NCI-H187 (cell line): ENCODE results near the gene DDX60.
"Not testable (repeated sequence)": the region's sequence is repeated elsewhere in the genome, so short reads cannot be mapped to it uniquely, and the experiment has no call there.

Experiments used
- DNase-seq, 2 experiments: peaks; one replicate each; lab custom pipeline; 2025; lab: John Stamatoyannopoulos, UW

DDX60 gene

DNA sequence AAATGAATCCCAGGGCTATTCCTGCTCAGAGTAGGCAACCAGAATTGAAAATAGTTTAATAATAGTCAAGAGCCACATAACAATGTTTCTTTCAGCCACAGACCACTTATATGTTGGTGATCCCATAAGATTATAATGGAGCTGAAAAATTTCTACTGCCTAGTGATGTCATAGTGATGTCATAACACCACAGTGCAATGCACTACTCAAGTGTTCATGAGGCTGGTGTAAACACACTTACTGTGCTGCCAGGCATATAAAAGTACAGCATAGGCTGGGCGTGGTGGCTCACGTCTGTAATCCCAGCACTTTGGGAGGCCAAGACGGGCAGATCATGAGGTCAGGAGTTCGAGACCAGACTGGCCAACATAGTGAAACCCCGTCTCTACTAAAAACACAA is 15.1 kb downstream of the DDX60 start:
- DNase-seq = not testable (repeated sequence)

DNA sequence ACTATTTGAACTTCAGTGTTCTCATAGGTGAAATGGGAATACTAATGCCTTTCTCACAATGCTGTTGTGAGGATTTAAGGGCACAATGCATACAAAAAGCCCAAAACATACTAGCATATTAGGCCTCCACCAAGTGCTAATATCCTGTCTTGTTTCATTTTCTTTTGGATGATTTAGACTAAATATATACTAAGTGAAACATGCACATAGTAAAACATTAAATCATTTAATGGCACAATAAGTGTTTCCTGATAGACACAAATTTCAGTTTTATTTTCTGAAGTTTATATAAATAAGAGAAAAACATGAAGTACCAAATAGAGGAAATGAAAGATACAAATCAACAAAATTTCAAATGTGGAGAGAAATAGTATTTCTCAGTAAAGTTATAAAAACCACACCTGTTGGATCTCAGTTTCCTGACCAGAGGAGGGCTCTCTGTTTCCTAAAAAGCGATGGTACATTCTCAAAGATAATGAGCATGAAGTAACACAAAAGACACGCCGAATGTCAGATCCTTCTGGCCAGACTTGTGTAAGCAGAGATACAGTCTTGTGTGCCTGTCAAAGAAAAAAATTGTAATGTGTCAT is 25.1 kb downstream of the DDX60 start:
- no peak for DNase-seq

DNA sequence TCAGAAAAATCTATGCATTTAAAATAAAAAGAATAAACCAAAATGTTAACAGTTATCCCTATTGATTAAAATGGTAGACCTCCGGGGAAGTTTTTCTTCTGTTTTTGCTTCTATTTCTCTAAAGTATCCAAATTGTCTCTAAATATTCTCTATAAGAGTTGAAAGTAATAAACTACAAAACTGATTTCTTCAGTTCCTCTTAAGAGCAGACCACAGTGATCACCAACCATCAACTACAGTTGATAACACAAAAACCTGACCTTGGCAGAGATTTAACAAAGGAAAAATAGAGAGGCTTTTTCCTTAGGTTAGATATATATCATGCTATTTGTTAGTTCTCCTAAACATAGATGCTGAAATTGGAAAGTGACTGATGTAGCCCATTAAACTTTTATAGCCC is 27.3 kb downstream of the DDX60 start:
- DNase-seq = no peak

DNA sequence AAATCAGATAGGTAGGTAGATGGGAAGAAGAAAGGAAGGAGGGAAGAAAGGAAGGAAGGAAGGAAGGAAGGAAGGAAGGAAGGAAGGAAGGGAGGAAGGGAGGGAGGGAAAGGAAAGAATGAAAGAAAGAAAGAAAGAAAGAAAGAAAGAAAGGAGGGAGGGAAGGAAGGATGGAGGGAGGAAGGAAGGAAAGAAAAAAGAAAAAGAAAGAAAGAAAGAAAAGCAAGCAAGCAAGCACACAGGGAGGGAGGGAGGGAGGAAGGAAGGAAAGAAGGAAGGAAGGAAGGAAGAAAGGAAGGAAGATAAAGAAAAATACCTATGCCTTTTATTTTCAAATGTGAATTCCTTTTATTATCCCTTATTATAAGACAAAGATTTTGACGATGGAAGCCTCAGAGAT is 32.7 kb downstream of the DDX60 start:
- DNase-seq = not testable (repeated sequence)

DNA sequence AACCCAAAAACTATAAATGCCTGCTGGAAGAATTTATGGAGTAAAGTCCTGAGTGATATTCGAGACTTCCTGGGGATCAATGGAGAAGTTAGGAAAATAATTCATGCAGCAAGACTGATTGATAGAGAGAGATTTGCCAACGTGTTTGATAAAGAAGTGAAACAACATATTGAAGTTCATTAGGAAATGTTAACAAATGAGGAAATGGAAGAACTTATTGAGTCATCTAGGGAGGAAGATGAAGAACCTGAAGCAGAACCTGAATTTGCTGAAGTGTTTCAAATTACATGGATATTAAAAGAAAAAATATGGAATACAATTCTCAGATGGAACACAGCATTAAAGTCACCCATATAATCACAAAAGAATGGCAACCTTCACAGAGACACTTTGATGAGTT is 39.0 kb downstream of the DDX60 start:
- DNase-seq = no peak

DNA sequence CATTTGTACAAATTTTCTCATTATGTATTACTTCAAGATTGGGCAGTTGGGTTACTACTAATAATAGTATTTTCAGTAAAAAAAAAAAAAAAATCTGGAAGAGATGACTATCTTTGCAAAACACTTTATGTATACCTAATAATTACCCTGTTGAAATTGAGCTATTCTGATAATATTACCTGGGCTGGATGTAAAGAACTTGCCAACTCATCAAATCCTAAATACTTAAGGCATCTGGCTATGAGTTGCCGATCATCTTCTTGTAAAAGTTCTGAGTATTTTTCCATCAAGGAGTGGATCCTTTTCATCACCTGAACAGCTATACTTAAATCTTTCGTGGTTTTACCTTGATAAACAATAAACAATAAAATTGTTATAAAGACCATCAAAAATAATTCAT is 42.7 kb downstream of the DDX60 start:
- no peak for DNase-seq

DNA sequence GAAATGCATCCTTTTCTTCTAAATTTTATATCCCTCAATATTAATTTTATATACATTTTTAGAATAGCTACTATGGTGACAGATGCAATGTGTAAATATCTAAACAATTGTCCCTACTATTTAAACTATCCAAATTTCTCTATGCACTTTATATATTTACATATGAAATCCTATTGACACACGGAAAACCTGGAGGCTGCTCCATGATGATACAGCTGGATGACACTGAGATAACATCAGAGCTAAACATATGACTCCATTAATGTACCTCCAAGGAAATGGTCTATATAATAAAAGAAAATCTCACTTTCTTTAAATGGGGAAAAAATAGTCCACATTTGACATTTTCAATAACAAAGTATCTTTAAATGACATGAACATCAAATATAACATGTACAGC is 43.7 kb downstream of the DDX60 start:
- no peak for DNase-seq

DNA sequence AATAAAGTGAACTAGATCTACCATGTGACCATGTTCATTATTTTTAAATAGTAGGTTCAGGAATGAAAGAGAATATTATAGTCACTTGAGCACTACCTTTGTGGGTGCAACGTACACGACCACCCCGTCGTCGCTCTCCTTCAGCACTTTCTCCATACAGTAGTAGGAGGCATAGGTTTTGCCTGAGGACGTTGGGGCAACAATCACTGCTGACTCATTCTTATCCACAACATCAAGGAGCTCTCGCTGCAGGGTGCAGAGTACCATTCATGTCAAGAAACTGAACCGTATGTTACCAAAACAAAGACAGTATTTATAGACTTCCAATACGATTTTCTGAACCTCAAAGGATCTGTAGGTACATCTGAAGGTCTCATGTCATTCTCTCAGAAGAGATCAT is 44.7 kb downstream of the DDX60 start:
- DNase-seq = no peak

DNA sequence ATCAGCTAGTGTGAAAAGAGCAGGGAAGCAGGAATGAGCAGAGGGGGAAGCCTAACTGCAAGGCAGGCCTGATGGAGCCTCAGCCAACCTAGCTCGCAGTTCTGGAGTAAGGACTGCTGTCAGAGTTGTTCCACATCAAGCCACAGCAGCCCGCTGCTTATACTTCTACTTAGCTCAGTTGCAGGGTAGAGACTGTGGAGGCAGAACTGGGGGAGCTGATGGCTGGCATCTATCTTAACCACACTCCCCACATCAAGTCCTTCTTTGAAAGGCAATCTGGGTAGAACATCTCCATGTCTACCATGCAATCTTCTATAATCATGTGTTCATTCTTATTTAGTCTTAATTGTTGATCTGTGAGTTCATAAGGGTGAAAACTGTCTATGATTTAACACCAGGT is 46.1 kb downstream of the DDX60 start:
- DNase-seq = no peak

DNA sequence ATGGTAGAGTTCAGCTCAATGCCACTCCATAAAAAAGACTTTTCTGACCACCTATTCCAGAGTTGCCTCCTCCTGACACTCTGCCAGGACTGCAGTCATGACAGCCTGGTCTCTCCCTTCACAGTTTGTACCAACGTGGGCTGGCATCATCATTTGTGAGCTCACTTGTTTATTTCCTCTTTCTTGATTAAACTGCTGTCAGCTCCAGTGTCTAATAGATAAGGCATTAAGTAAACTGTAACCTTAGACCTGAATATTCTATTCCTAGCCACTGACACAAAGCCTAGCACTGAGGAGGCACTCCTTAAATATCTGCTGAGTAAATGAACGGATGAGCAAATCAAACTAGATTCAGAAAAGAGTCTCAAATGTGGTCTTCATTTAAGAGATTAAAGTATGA is 48.7 kb downstream of the DDX60 start:
- no peak for DNase-seq

DNA sequence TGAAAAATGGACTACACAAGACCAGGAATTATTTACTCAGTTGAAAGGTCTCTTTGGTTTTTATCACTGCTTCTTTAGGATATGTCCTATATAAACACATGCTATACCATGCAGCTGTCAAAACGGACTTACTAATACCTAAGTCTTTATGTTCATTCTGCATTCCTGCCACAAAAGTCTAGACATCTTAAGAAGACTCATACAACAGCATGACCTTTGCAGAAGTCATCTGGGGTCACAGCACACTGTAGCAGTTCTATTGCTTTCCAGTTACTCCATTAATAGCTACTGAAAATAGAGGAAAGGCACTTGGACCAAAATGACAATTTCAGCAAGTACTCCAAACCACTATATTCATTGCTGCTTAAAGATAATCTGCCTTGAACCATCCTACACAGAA is 53.2 kb downstream of the DDX60 start:
- no peak for DNase-seq

DNA sequence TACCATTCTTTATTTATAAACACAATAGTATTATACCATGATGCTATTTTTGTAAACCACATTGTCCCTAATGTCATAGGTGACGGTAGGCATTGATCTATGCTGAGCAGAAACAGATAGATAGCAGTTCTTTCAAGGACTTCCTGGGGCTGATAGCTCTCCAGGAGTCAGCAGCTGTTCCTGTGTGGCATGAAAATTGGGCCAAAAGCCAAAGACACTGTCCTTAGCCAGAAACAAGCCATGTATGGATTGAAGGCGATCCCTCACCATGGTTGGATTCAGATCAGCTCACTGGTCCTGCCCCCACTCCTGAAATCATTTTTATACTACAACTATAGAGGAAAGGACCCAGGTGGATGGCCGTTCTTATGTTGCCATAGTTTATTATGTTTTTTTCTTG is 53.6 kb downstream of the DDX60 start:
- no peak for DNase-seq

DNA sequence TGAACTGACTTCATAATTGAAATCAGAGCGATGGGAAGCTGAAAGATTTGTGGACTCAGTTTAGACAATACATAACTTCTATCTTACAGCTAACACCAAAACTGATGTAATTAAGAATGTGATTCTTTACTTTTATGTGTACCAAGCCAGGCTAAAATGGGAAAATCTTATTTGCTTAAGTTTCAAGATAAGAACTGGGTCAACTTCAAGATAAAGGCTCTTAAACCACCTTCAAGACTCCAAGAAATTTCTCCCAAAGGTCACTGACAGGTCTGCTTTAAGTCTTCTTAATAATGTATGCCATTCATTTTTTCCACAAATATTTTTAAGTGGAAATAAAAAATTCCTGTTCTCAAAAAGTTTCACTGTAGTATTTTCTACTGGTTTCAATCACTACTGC is 55.5 kb downstream of the DDX60 start:
- no peak for DNase-seq

DNA sequence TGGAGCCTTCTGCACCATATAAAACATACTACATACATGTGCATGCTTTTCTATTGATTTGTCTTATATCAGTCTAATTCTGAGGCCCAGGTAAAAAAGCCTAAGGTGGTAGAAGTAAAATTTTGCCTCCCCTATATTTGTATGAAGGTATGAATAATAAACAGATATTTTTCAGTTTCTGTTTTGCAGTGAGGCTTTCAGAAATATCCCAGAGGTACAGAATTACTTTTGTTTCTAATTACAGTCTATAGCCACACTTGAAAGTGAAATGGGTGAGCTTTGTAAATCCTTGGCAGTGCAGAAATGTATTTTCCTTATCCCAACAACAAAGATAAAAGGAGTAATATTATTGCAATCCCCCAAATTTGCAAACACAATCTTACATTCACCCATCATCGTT is 59.5 kb downstream of the DDX60 start:
- DNase-seq = no peak

DNA sequence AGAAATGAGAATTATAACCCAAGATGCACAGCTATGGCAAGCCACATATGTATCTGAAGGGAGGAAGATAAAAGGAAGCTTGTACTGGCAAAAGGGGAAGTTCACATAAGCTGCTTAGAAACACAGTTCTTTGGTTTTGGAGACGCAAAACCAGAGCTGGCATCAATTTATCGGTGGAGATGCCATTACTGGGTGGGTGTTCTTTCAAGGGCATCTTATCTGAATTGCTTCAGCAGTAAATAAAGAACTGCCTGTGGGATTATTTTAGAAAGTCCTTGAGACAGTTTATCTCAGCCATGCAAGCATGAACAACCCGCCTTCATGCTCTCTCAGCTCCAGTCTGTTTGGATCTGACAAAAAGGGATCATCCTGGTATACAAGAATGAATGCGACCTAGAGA is 60.8 kb downstream of the DDX60 start:
- DNase-seq = no peak

DNA sequence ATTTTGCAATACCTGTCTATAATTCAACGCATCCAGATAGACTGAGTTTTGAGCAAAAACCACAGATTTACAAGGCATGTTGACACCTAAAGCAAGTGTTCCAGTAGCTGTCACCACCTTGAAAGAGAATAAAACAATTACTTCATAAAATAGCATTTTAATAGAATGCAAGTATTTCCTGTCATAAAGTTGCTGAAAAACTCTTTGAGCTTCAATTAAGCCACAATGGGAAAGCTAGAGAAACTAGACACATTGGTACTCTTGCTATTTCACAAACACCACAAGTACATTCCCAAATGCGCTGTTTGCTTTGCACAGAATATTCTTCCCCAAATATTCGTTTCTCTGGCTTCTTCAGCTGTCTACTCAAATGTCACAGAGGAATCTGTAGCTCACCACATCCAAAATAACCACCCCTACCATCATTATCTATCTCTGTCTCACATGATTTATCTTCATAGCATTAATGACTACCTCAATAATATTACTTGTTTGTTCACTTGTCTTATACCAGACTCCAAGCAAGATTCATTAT is 70.3 kb downstream of the DDX60 start:
- no peak for DNase-seq

DNA sequence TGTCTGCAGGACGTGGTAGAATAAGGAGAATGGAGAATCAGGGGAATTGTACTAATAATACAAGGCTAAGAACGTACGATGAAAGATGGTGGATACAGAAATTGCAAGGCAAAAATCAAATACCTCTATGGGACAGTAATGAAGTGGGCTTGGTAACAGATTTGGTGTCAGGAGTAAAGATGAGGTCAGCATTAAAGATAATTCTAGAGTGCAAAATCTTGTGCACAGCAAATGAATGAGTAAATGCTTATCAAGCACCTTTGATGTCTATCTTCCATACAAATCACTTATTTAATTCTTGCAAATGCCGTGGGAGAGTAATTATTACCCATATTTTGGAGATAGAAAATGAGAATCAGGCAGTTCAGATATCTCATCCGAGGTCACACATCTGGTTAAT is 70.9 kb downstream of the DDX60 start:
- DNase-seq = no peak

DNA sequence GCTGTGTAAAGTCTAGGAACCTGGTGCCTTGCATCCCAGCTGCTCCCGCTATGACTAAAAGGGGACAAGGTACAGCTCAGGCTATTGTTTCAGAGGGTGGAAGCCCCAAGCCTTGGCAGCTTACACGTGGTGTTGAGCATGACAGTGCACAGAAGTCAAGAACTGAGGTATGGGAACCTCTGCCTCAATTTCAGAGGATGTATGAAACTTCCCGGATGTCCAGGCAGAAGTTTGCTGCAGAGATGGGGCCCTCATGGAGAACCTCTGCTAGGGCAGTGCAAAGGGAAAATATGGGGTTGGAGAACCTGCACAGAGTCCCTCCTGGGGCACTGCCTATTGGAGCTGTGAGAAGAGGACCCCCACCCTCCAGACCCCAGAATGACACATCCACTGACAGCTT is 76.6 kb downstream of the DDX60 start:
- DNase-seq = no peak

DNA sequence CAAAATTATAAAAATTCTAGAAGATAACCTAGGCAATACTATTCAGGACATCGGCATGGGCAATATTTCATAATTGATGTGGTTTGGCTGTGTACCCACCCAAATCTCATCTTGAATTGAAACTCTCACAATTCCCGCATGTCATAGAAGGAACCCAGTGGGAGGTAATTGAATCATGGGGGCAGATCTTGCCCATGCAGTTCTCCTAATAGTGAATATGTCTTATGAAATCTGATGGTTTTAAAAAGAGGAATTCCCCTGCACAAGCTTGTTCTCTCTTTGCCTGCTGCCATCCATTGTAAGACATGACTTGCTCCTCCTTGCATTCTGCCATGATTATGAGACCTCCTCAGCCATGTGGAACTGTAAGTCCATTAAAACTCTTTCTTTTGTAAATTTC is 77.7 kb downstream of the DDX60 start:
- no peak for DNase-seq

DNA sequence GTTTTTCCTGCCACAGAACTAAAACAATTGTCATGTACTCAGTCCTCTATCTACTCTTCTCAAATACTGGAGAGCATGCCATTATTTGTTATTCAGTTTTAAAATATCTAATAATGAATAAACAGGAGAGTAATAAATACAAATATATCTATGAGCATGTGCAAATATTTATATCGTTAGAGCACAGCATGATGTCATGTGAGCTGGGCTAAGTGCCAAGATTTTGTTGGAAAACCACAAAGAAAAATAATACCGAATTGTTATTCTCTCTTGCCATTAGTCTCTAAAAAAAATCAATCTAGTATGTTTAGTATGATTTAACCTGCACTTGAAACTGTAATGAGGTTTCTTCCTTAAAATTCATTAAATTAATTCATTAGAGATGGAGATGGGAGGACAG is 97.3 kb downstream of the DDX60 start:
- no peak for DNase-seq

DNA sequence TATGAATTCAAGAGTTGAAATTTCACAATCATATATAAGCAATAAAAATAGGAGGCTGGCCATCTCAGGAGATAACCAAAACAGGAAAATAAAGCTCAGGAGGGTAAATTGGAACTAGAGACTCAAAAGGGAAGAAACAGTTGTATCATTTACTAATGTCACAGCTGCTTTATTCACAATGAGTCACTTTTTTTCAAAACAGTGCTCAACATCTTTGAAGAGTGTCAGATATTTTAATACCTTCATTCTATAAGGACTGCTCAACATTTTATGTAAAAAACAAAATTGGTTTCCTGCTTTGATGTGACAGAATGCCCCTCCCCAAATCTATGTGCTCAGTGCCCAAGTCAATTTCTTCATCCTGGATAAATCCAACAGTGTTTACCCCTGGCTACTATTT is 97.7 kb downstream of the DDX60 start:
- no peak for DNase-seq

DNA sequence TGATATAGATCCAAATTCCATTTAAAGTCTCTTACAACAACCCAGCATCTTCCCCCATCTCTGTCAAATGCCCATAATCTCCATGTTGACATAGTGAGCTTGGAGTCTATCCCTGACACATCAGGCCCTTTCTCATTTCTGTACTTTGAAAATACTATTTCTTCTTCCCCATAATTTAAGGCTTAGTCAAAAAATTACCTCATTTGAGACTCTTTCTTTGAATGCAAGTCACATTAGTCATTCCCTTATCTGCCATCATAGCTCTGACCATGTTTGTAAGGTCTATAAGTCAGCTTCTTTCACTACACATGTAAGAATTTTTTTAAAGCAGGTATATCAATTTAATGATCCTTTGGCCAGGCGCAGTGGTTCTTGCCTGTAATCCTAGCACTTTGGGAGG is 99.9 kb downstream of the DDX60 start:
- DNase-seq = no peak

DNA sequence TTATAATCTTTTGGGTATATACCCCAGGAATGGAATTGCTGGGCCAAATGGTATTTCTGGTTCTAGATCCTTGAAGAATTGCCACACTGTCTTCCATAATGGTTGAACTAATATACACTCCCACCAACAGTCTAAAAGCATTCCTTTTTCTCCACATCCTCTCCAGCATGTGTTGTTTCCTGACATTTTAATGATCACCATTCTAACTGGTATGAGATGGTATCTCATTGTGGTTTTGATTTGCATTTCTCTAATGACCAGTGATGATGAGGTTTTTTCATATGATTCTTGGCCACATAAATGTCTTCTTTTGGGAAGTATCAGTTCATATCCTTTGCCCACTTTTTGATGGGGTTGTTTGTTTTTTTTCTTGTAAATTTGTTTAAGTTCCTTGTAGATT is 105.0 kb downstream of the DDX60 start:
- DNase-seq = not testable (repeated sequence)

DNA sequence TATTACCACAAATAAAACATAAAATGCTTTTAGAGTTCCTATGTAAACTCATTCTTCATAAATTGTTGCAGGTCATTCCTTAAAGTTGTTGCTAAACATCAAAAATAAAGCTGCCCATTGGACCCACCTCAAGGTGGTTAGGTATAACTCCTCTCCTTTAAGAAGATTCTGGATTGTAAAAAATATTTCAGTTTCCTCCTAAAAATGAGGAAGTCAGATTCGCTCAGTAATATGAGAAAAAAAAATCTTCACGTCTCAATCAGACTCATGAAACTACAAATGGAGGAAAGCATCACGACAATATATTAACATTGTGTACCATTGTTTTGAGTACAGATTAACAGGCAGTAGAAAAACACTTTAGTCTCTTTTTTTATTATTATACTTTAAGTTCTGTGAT is 105.9 kb downstream of the DDX60 start:
- DNase-seq = no peak
